Hepatocyte (in vitro differentiated cells): ENCODE measurements around the gene SLC25A48. TPM values are rescaled to one million over a fixed set of nuclear protein-coding genes. Genes with fewer than 3 reads are reported as not detected.

ENCODE experiments used
- DNase-seq: peaks from one replicate; pipeline ENCODE4 v3.0.0-alpha.2; 2016; ENCODE audit warnings: low spot score
- H2AFZ ChIP-seq: fragments of 200-600 bp; sonication (generic); 2 replicates; pipeline ENCODE4 v1.6.0; 2016; ENCODE audit warnings: antibody characterized with exemption, mild to moderate bottlenecking
- H3K27ac ChIP-seq: fragments of 200-600 bp; sonication (generic); 2 replicates; pipeline ENCODE4 v1.5.1; 2016; ENCODE audit warnings: mild to moderate bottlenecking
- H3K27me3 ChIP-seq: fragments of 200-600 bp; sonication (generic); 2 replicates; pipeline ENCODE4 v1.6.1; 2016
- H3K36me3 ChIP-seq: fragments of 200-600 bp; sonication (generic); replicated peaks from 2 replicates; pipeline ENCODE4 v1.5.1; 2016; ENCODE audit warnings: low read depth; ENCODE audit not compliant: insufficient read depth
- H3K4me1 ChIP-seq: fragments of 200-600 bp; sonication (generic); 2 replicates; pipeline ENCODE4 v1.5.1; 2016; ENCODE audit warnings: mild to moderate bottlenecking, moderate library complexity; ENCODE audit not compliant: insufficient read depth
- H3K4me2 ChIP-seq: fragments of 200-600 bp; sonication (generic); 2 replicates; pipeline ENCODE4 v1.6.0; 2016
- H3K4me3 ChIP-seq: fragments of 200-600 bp; sonication (generic); 2 replicates; pipeline ENCODE4 v1.5.1; 2016; ENCODE audit warnings: mild to moderate bottlenecking
- H3K79me2 ChIP-seq: fragments of 200-600 bp; sonication (generic); 2 replicates; pipeline ENCODE4 v1.6.0; 2017; ENCODE audit warnings: mild to moderate bottlenecking
- H3K9me2 ChIP-seq: fragments of 200-600 bp; sonication (generic); replicated peaks from 2 replicates; pipeline ENCODE4 v1.6.0; 2017; ENCODE audit warnings: mild to moderate bottlenecking; ENCODE audit not compliant: insufficient read depth
- H3K9me3 ChIP-seq: fragments of 200-600 bp; sonication (generic); 2 replicates; pipeline ENCODE4 v1.5.1; 2016; ENCODE audit warnings: low read depth, mild to moderate bottlenecking
- H4K20me1 ChIP-seq: fragments of 200-600 bp; sonication (generic); 2 replicates; pipeline ENCODE4 v1.6.0; 2016; ENCODE audit warnings: mild to moderate bottlenecking; ENCODE audit not compliant: insufficient read depth, poor library complexity, severe bottlenecking
- CTCF ChIP-seq: fragments of 200-600 bp; sonication (generic); IDR thresholded peaks from 2 replicates; pipeline ENCODE4 v1.5.1; 2016; ENCODE audit warnings: antibody characterized with exemption, mild to moderate bottlenecking; ENCODE audit not compliant: poor library complexity
- EZH2 ChIP-seq: fragments of 200-600 bp; sonication (generic); IDR thresholded peaks from 2 replicates; pipeline ENCODE4 v1.6.1; 2016; ENCODE audit warnings: antibody characterized with exemption, mild to moderate bottlenecking, borderline replicate concordance
- EZH2phosphoT487 ChIP-seq: fragments of 200-600 bp; sonication (generic); IDR thresholded peaks from one replicate; pipeline ENCODE4 v1.6.1; 2018; ENCODE audit warnings: antibody characterized with exemption, mild to moderate bottlenecking, low read depth, moderate library complexity; ENCODE audit not compliant: unreplicated experiment, severe bottlenecking
- WGBS: methylation state at CpG from one replicate; pipeline ENCODE4 v1.1.6; 2016; ENCODE audit warnings: low lambda C conversion rate; ENCODE audit errors: missing lambda C conversion rate; 5-methylcytosine and 5-hydroxymethylcytosine counted together
- polyA plus RNA-seq: library from polyadenylated mRNA; unstranded; fragments of >200 nt; fragmentation: Nextera tagmentation; extraction: Ambion mirVana; gene quantifications from 2 replicates; pipeline ENCODE4 v1.2.1, GENCODE V29; 2016
- total RNA-seq: library from RNA; depleted of rRNA; stranded (reverse); fragments of >200 nt; gene quantifications from 2 replicates; pipeline ENCODE4 v1.2.3, GENCODE V29; 2014

The SLC25A48 gene
- total and polyA plus RNA-seq, 2 experiments from 2014 or later = 0.79 to 1.0 TPM

DNA sequence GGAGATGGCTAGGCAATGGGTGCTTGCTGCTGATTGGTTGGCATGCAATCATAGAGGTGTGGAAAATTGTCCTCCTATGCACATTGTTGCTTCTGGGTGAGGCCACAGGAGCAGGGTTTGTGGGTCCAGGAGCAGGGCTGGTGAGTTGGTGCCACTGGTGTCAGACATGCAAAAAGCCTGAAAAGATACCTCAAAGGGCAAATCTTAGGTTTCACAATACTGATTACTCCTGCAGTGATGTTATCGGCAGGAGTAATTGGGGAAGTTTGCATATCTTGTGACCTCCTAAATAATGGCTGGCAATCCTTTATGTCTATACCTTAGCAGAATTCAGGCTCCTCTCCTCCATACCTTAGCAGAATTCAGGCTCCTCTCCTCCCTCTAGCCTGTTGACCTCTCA is 25.2 kb downstream of the SLC25A48 start:
- no peak overlapping the region for H3K4me2 ChIP-seq
- DNase-seq = no peak
- no peaks in the 10 kb centered on the region for H4K20me1 ChIP-seq
- H3K9me3 ChIP-seq = no peaks in the 10 kb centered on the region
- no peak overlapping the region for H3K4me3 ChIP-seq
- no peak overlapping the region for H3K27ac ChIP-seq
- H3K79me2 ChIP-seq = no peaks in the 10 kb centered on the region
- H3K4me1 ChIP-seq = no peaks in the 10 kb centered on the region
- H3K9me2 ChIP-seq = no peaks in the 10 kb centered on the region
- 59% methylated on average over 1 of the region's 1 CpG for WGBS
- no peaks in the 10 kb centered on the region for H3K27me3 ChIP-seq
- no peak overlapping the region for H2AFZ ChIP-seq
- no peaks in the 10 kb centered on the region for H3K36me3 ChIP-seq
- no peak for TF ChIP-seq EZH2phosphoT487
- TF ChIP-seq CTCF = no peak
- TF ChIP-seq EZH2 = no peak

GRCh38 chr5:135861641-135862040 is 27.2 kb downstream of the SLC25A48 start:
- no peak overlapping the region for H3K4me3 ChIP-seq
- H3K27ac ChIP-seq = no peak overlapping the region
- no peak overlapping the region for H3K4me2 ChIP-seq
- no peaks in the 10 kb centered on the region for H3K4me1 ChIP-seq
- no peak for TF ChIP-seq EZH2phosphoT487
- H3K9me3 ChIP-seq = no peaks in the 10 kb centered on the region
- no peaks in the 10 kb centered on the region for H3K27me3 ChIP-seq
- H4K20me1 ChIP-seq = no peaks in the 10 kb centered on the region
- WGBS = 97% methylated on average over 1 of the region's 1 CpG
- no peaks in the 10 kb centered on the region for H3K79me2 ChIP-seq
- DNase-seq = no peak
- H2AFZ ChIP-seq = no peak overlapping the region
- H3K36me3 ChIP-seq = no peaks in the 10 kb centered on the region
- no peaks in the 10 kb centered on the region for H3K9me2 ChIP-seq

- H4K20me1 ChIP-seq = no peaks in the 10 kb centered on the region
- H3K9me2 ChIP-seq = no peaks in the 10 kb centered on the region
- no peak for DNase-seq
- TF ChIP-seq EZH2phosphoT487 (no peak), EZH2 (no peak)
- no peak overlapping the region for H2AFZ ChIP-seq
- H3K79me2 ChIP-seq = no peaks in the 10 kb centered on the region
- no peak overlapping the region for H3K4me2 ChIP-seq
- no peak overlapping the region for H3K27ac ChIP-seq
- no peaks in the 10 kb centered on the region for H3K9me3 ChIP-seq
- no peaks in the 10 kb centered on the region for H3K36me3 ChIP-seq
- H3K27me3 ChIP-seq = no peaks in the 10 kb centered on the region
- H3K4me3 ChIP-seq = no peak overlapping the region
- no peaks in the 10 kb centered on the region for H3K4me1 ChIP-seq
These were observed 27.6 kb downstream of the SLC25A48 start for GRCh38 chr5:135862086-135862485.

GRCh38 chr5:135862744-135863143 is 28.3 kb downstream of the SLC25A48 start:
- H4K20me1 ChIP-seq = no peaks in the 10 kb centered on the region
- no peak for TF ChIP-seq EZH2
- TF ChIP-seq EZH2phosphoT487 = no peak
- no peak for TF ChIP-seq CTCF
- no peak overlapping the region for H3K27ac ChIP-seq
- no peak for DNase-seq
- H3K4me3 ChIP-seq = no peak overlapping the region
- whole genome bisulfite sequencing = 89% methylated on average over 2 of the region's 2 CpGs
- H3K36me3 ChIP-seq = no peaks in the 10 kb centered on the region
- H3K4me2 ChIP-seq = no peak overlapping the region
- no peaks in the 10 kb centered on the region for H3K4me1 ChIP-seq
- H3K27me3 ChIP-seq = no peaks in the 10 kb centered on the region
- no peaks in the 10 kb centered on the region for H3K9me2 ChIP-seq
- H2AFZ ChIP-seq = no peak overlapping the region
- H3K79me2 ChIP-seq = no peaks in the 10 kb centered on the region
- H3K9me3 ChIP-seq = no peaks in the 10 kb centered on the region
